Muscle of arm (tissue), 12 donors: ENCODE measurements around the gene SIGLEC9. TPM values are rescaled to one million over a fixed set of nuclear protein-coding genes. Genes with fewer than 3 reads are reported as not detected.

ENCODE experiments used
- DNase-seq: peaks from one replicate; pipeline ENCODE4 v3.0.0-alpha.2; 2013
- polyA plus RNA-seq, 12 donors: library from polyadenylated mRNA; unstranded; fragments of 120-200 nt; gene quantifications; one replicate each; pipeline ENCODE4 v1.2.1, GENCODE V29; 2013; ENCODE audit not compliant: insufficient read length in 12 of 12

SIGLEC9 gene
- polyA plus RNA-seq, 12 donors = 0.41 to 2.3 (median 0.87) TPM; not detected in 2

DNA sequence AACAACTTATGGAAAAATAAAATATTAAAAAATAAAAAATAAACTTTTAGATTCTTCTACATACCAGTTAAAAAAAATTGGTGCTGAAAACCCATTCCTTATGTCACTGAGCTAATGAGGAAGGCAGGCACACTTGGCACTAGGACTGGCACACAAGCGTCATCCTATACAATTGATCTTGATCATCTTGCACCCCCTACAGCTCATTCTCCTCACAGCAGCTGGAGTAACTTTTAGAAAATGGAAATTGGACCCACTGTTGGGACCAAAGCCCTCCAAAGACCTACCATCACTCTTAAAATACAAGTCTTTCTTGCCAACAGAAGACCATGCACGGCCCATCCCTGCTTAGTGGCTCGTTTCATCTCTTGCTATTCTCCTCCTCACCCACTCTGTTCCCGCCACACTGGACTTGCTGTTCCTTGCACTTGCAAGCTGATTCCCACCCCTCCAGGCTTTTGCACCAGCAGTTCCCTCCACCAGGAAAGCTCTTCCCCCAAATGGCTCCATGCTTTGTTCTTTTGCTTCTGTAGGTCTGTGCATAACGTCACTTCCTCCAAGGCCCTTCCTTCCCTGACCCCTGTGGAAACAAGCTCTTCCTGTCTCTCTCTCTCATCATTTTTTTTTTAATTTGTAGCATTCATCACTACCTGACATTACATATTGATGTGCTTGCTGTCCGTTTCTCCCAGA is 28.1 kb upstream of the SIGLEC9 start:
- DNase-seq = no peak

DNA sequence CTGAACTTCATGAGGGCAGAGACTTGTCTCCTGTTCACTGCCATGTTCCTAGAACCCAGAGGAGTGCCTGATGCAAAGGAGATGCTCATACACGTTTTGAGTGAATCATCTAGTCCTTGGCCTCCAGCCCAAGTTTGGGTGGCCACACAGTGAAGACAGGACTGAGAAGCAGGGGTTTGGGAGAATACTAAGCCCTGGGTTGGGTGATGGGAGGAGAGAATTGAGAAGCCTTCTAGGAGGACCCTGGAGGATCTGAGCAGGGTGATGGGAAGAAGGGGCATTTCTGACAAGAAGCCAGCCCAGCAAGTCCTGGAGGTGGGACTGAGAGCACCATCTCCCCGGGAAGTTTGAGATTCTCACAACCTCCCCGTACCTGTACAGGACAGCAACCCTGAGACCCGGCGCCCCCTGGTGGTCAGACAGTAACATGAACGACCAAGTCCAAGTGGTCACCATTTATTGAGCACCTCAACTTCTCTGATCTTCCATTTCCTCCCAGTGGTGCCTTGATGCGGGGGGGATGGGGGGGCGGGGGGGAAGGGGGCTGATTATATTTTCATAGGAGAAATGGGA is 27.5 kb upstream of the SIGLEC9 start:
- DNase-seq = no peak

DNA sequence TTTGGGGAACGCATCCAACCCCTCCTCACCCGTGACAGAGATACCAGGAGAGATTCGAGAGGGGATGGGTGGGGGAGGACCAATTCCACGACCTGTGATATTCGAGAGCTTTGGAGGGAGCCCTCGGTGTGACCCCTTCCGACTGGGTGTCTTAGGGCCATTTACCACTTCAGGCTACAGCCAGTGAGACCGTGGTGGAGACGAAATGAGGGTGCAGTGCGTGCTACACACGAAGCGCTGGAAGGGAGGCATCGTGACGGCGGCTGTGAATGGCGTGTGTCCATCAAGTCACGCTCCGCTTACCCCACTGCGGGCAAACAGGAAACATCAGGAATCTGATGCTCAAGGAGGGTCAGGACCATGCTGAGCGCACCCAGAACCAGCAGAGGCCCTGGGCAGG is 26.9 kb upstream of the SIGLEC9 start:
- no peak for DNase-seq

DNA sequence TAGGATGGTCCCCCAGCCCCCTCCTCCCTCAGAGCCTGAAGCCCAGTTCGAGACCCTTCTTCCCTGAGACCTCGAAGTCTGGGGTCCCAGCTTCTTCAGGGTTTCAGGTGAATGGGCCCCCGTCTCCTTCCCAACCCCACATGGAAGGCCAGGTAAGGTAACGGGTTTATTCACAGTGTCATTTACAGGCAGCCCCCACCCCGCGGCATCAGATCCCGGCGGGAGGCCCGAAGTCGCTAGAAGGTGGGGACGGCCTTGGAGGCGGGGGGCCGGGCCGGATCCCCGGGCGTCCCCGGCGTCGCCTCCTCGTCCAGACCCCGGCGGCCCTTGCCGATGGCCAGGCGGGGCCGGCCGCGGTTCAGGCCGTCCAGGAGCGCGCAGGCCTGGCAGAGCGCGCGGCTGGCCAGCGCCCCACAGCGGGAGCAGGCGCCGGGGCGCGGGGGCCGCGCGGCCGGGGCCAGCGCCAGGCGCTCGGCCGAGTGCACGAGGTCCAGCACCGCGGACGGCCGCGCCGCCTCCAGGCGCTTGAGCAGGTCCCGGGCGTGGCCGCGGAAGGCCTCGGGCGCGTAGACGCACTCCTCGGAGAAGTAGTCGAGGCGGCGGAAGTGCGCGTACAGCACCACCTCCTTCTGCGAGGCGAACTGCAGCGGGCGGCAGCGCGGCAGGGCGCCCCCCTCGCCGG is 26.2 kb upstream of the SIGLEC9 start:
- peak; percentile 29 for DNase-seq

DNA sequence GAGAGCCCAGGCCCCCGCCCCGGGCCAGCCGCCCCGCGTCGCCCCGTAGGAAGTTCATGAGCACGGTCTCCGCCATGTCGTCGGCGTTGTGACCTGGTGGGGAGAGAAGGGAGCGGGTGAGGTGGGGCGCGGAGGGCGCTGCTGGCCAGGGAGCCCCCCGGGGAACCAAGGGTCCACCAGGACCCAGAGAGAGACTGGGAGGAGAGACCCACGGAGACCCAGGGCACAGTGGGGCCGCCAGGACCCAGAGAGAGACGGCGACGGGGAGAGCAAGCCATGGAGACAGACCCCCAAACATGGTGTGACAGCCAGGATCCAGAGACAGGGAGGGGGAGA is 25.7 kb upstream of the SIGLEC9 start:
- no peak for DNase-seq

DNA sequence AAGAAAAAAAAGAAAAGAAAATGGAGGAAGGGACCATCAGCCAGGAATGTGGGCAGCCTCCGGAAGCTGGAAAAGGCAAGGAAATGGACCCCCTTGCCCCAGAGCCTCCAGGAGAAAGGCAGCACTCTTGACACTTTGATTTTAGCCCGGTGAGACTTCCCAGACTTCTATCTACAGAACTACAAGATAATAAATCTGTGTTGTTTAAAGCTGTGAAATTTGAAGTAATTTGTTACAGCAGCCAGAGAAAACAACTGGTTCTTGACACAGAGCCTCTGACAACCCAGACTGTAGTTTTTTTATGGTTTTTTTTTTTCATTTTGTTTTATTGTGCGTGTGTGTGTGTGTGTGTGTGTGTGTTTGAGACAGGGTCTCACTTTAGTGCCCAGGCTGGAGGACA is 24.1 kb upstream of the SIGLEC9 start:
- DNase-seq = no peak

DNA sequence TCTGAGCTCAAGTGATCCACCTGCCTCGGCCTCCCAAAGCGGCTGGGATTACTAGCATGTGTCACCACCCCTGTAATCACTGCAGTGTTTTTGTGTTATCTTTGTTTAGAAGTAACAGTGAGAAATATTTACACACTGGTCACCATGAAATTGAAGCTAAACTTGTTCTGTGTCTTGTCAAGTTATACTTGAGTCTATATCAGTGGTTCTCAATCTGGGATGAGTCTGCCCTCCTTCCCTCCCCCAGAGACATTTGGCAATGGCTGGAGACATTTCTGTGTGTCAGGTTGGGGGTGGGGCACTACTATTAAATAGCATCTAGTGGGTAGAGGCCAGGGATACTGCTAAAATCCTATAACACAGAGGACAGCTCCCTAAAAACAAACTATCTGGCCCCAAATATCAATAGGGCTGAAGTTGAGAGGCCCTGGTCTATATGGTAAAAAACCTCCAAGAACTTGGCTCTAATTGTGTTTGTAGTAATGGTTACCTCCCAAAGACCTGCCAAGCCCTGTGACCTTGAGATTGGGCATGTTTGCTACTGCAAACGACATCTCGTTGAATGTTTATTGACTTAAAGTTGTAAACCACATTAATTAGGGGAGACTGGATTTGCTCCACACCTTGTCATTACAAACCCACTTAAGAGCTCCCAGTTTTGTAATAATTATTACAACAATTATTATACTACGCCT is 23.4 kb upstream of the SIGLEC9 start:
- DNase-seq = no peak

DNA sequence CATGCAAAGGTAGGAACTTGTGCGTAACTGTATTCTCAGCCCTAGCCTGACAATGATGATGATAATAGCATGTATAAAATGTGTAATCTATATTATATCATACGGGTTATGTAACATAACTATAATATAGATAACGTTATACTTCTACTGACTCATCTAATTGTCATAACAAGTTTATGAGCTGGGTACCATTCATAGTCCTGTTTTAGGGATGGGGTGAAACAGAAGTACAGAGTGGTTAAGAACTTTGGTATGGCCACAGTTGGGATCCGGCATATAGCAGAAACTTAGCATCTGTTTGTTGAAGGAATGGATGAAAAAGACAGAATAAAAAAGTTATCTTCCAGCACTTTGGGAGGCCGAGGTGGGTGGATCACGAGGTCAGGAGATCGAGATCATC is 21.7 kb upstream of the SIGLEC9 start:
- no peak for DNase-seq

DNA sequence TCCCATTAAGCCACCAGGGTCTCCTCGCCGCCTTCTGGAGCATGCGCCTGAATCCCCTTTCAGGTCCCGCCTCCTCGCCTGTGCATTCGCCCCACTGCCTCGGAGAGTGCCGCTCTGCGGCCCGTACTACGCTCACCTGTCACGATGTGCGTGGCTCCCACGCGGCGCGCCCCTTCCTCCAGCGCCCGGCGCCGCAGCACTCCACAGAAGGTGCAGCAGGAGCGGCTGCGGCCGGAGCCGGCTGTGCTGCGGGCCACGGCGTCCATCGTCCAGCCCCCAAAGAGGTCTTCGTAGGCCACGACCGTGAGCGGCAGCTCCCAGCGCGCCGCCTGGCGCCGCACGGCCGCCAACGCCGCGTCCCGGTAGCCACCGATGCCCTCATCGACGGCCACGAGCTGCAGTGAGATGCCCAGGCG is 20.8 kb upstream of the SIGLEC9 start:
- no peak for DNase-seq

DNA sequence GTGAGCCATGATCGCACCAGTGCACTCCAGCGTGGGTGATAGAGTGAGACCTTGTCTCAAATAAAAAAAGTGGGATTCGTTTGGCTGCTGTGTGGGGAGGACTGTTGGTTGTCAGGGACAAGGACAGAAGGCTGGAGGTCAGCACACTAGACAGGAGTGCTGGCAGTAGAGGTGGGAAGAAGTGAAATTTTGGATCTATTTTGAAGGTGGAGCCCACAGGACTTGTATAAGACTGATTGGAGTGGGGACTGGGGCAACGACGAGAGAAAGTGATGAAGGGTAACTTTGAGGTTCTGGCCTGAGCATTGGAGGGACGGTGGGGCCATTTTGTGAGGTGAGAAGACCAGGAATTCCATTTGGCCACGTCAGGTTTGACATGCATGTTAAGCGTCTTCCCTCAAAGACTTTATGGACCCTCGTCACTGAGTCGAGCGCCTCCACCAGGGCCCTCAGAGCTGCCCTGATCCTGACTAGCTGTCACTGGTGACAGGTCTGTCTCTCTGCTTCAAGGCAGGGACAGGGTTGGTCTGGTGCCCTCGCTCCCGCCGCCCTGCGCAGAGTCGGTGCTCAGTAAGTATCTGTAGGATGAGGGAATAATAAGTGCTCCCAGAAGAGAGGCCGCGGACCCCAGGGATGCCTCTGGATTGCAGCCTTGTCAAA is 17.2 kb upstream of the SIGLEC9 start:
- DNase-seq = no peak

DNA sequence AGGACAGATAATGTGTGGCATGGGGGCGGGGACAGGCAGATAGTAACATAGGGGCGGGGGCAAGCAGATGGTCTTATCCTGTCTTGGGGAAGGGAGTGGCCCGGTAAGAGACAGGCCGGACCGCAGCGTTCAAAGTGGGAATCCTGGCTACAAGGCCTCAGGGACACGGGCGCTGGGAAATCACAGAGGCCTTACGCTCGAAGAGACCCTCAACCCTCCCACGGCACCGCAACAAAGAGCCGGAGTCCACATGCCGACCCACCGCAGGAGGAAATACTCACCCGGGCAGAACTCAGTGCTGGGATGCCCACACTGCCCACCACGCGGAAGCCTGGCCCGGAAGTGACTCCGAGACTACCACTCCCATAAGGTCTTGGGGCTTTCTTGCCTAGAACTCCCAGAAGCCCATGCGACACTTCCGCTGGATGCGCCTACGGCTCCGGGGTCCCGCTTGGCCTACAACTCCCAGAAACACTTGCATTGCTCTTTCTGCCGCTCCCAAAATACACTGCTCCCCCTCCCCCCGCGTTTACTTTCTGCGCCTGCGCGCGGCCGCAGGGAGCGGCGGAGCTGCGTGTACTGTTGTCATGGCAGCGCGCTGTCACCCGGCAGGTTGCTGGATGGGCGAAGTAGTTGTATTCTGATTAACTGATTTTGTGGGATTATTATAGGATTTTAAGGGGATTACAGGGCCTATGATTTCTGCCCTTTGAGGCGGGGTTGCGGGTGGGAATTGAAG is 16.5 kb upstream of the SIGLEC9 start, which contains the start of gene CTU1:
Gene CTU1, minus strand, starts transcription at position 344 of the 739 bp plus-strand sequence. CDS start 3,840 bp downstream, outside the sequence.
- peak; percentile 99 for DNase-seq

DNA sequence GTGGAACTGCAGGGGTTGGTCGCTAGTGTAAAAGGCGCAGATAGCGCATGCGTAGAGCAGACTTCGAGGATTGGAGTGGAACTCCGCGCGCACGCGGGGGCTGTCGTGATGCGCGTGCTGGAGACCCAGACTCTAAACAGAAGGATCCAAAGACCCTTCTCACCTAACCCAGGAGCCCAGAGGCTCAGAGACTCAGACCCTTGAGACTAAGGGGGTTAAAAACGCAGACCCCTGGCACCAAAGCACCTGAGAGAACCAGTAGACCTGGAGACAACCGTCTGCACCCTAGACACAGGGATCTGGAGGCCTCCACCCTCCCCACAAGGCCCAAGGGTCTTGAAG is 15.9 kb upstream of the SIGLEC9 start:
- no peak for DNase-seq

DNA sequence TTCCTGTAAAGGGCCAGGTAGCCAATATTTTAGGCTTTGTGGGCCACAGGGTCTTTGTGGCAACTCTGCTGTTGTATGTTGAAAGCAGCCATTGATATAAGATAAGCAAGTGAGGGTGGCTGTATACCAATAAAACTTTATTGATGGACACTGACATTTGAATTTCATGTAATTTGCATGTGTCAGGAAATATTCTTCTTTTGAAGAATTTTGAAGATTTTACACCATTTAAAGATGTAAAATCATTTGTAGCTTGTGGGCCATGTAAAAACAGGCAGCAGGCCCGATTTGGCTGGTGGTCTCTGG is 14.1 kb upstream of the SIGLEC9 start:
- DNase-seq = no peak

DNA sequence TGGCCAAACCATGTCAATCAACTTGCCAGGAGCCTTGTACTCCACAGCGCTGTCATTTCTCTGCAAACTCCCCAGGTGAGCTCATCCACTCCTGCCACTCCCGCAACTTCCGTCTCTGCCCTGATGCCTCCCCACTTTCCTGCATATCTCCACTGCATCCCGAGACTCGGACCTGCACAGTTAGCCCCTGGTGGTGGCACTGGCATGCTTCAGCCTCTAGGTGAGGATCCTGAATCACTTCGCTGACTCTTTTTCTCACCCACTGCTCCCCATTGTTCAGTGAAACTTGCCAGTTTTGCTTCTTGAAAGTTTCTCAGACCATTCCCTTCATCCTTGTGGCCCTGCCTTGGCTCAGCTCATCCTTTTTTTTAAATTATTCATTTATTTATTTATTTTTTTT is 13.1 kb upstream of the SIGLEC9 start:
- no peak for DNase-seq

DNA sequence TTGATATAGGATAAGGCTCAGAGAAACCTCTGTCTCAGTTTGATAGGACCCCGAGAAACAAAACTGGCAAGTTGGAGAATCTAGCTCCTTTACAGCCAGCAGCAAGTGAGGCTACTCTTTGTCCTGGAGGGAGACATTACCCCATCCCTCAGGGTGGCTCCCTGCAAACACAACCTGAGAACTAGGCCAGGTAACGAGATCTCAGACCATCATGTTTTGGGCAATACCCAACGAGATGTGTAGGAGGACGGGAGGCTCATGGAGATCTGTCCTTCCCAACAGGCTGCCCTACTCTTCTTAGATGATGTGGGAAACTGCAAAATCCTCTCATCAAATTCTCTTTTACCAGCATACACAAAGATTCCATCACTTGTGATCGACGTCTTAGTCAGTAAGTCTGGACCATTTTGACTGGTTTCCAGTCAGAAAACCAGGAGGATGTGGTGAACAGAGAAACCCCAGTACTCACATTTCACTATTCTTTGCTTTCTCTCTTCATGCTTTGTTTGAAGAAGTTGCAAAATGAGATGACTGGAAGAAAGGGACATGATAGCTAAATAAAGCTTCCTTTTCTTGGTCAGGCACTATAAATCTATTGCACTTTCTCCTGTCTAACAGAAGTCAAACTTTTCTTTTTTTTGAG is 10.5 kb upstream of the SIGLEC9 start:
- no peak for DNase-seq

DNA sequence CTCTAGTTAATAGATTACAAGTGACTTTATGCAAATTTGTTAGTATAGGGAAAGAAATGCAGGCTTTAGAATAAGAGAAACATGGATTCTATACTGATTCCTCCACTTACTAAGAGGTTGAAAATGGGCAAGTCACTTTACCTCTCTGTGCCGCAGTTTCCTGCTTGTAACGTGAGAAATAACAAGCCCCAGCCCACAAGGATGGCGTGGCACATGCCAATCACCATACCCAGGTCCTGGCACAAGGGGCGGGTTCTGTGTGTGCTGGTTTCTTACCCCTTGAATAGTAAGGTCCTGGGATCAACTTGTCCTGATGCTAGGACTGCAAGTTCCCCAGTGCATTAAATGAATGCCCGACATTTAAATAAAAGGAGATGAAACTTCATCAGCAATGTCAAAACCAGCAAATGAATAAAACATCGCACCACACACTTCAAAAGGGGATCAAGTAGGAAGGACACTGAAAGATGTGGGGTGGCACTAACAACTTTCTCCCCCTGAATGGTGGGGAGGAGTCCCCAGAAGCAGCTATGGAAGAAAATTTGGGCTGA is 7.9 kb upstream of the SIGLEC9 start:
- no peak for DNase-seq

DNA sequence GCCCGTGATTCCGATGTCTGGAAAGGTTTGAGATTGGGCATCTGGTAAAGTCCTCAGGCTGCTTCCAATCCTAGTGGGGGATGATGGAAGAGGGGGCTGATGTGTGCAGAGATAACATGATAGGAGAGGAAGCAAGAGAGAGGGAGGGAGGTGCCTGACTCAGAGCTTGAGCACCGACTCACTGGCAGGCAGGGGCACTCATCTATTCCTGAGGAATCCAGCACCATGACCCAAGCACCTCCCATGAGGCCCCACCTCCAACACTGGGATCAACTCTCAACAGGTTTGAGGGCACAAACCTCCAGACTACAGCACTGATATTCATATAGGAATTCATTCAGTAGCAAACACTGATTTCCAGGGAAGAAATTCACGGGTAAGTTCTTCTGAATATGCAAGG is 5.6 kb upstream of the SIGLEC9 start:
- no peak for DNase-seq

DNA sequence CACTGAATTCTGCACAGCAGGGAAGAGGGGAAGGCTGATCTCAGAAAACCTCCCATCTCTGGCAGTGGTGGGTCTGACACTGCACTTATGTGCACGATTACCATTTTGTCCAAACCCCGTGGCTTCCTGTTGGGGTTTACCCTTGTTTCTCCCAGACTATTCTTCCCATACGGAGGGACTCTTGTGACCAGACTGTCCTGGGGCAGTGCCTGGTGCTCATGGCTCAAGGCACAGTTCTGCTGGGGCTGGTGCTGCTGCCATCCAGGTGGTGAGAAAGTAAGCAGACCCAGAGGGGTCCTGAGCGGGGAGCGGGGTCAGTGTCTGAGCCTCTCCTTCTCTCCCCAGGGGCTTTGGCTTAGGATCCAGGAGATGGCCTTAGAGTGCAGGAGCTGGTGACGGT is 5.1 kb upstream of the SIGLEC9 start:
- no peak for DNase-seq

DNA sequence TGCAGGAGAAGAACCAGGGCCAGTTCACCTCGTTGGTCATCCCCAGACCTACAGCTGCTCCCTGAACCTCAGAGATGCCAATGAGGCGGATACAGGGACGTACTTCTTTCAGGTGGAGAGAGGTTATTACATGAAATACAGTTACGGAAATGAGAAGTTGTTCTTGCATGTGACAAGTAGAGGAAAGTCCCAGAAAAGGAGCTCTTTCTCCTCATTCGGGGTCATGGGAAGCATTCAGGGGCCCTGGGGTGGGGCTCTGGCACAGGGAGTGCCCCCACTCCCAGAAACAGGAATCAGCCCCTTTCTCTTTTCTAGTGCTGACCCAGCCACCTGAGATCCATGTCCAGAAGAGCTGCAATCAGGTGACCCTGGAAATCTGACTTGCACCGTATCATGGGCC is 4.5 kb upstream of the SIGLEC9 start:
- no peak for DNase-seq

DNA sequence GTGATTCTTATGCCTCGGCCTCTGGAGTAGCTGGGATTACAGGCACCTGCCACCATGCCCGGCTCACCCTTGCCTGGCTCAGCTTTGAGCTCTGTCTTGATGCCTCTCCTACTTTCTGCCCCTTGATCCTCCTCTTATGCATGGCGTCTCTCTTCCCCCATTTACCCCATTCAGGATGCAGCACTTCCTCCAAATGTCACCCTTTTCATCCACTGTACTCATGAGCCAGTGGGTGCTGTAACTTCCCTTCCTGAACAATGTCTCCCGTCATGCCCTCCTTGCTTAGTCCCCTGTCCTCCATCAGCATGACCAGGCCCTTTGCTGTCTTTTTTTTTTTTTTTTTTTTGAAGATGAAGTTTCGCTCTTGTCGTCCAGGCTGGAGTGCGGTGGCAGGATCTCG is 3.4 kb upstream of the SIGLEC9 start:
- no peak for DNase-seq
